H1 (cell line): ENCODE measurements around the gene FREM1. TPM values are rescaled to one million over a fixed set of nuclear protein-coding genes. Genes with fewer than 3 reads are reported as not detected.

Experiments used
- ASH2L ChIP-seq: fragments of 200-600, 300-600 bp; sonication (generic); IDR thresholded peaks from one replicate; pipeline ENCODE4 v1.7.1; 2017; ENCODE audit warnings: low read length
- CREB1 ChIP-seq: IDR thresholded peaks from 2 replicates; pipeline ENCODE4 v1.6.1; 2012; ENCODE audit warnings: inconsistent platforms
- KDM5A ChIP-seq: fragments of 200-600 bp; IDR thresholded peaks from 2 replicates; pipeline ENCODE4 v1.7.1; 2012; ENCODE audit warnings: mild to moderate bottlenecking, low read length, inconsistent platforms, mixed read lengths
- polyA plus RNA-seq, 7 experiments: library from polyadenylated mRNA; depleted of rRNA in 3 of 7; stranded (reverse) in 5 of 7; unstranded in 2 of 7; fragments of >200 nt in 5 of 7; fragments of 200-250 nt in 2 of 7; gene quantifications; 1 replicate in 5 of 7; 2 replicates in 1 of 7; 4 replicates in 1 of 7; pipeline versions ENCODE4 v1.2.1 to v1.2.3, GENCODE V29; 2011 to 2013; ENCODE audit warnings: missing spikeins in 2 of 7, mixed read lengths in 2 of 7
- total RNA-seq: library from RNA; stranded (reverse); fragmentation: NEBNext Ultra II Directional; extraction: Animal tissue kit (Norgen Biotek cat#: 25700); gene quantifications from 2 replicates; pipeline ENCODE4 v1.2.1, GENCODE V29; 2021

Gene FREM1
- total and polyA plus RNA-seq, 2 of the 8 experiments (the other 6 are each of a cell fraction or from before 2014, with no cell fraction given): 2.6 to 3.1 TPM

DNA sequence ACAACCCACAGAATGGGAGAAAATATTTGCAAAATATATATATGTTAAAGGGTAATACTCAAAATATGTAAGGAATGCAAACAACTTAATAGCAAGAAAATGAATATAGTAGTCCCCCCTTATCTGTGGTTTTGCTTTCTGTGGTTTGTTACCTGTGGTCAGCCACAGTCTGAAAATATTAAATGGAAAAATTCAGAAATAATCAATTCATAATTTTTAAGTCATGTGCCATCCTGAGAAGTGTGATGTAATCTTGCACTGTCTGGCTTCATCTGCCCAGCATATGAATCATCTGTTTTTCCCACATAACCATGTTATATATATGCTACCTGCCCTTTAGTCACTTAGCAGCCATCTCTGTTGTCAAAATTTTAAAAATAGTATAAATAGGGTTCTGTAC lies 199.4 kb downstream of the FREM1 start (continued):
- TF ChIP-seq CREB1 (no peak), ASH2L (no peak), KDM5A (no peak)
